DND-41 (cell line): ENCODE results near the gene OPCML.

Source experiments
- ATAC-seq: fragments of 200-7000 bp; cut with Tn5 transposase; 3 replicates; pipeline ENCODE4 v1.9.1; 2021; ENCODE audit warnings: low read depth; ENCODE audit not compliant: insufficient read depth
- DNase-seq: peaks from one replicate; pipeline ENCODE4 v3.0.0-alpha.2; 2020
- H2AFZ ChIP-seq: 2 replicates; pipeline ENCODE4 v1.6.0; 2012; ENCODE audit warnings: low read depth, low read length
- H3K27ac ChIP-seq: 2 replicates; pipeline ENCODE4 v1.5.1; 2012; ENCODE audit warnings: low read length, inconsistent platforms
- H3K27me3 ChIP-seq: fragments of 200-600 bp; sonication (generic); 2 replicates; pipeline ENCODE4 v1.6.0; 2012; ENCODE audit warnings: low read length, mild to moderate bottlenecking, inconsistent platforms; ENCODE audit not compliant: insufficient read depth, poor library complexity
- H3K36me3 ChIP-seq: 2 replicates; pipeline ENCODE4 v1.5.1; 2012; ENCODE audit warnings: low read length, inconsistent platforms; ENCODE audit not compliant: insufficient read depth
- H3K4me1 ChIP-seq: 2 replicates; pipeline ENCODE4 v1.5.1; 2012; ENCODE audit warnings: mild to moderate bottlenecking, low read length; ENCODE audit not compliant: insufficient read depth
- H3K4me2 ChIP-seq: 2 replicates; pipeline ENCODE4 v1.6.0; 2012; ENCODE audit warnings: mild to moderate bottlenecking, moderate library complexity, low read length, inconsistent platforms; ENCODE audit not compliant: insufficient read depth
- H3K4me3 ChIP-seq, 2 experiments: fragments of 200-600 bp in 1 of 2; shearing (Covaris generic) in 1 of 2; 2 replicates each; pipeline ENCODE4 v1.5.1; 2012 to 2016; ENCODE audit warnings: inconsistent platforms in 2 of 2, low read length in 2 of 2, mild to moderate bottlenecking in 2 of 2, low read depth in 1 of 2, moderate library complexity in 1 of 2
- H3K79me2 ChIP-seq: 2 replicates; pipeline ENCODE4 v1.6.0; 2012; ENCODE audit warnings: low read length, inconsistent platforms; ENCODE audit not compliant: insufficient read depth
- H3K9ac ChIP-seq: 2 replicates; pipeline ENCODE4 v1.6.0; 2012; ENCODE audit warnings: low read depth, mild to moderate bottlenecking, inconsistent platforms, low read length, moderate library complexity
- H3K9me3 ChIP-seq: 2 replicates; pipeline ENCODE4 v1.5.1; 2012; ENCODE audit warnings: low read length, moderate library complexity, mild to moderate bottlenecking, inconsistent platforms; ENCODE audit not compliant: insufficient read depth, severe bottlenecking
- H4K20me1 ChIP-seq: 2 replicates; pipeline ENCODE4 v1.6.0; 2012; ENCODE audit warnings: low read length; ENCODE audit not compliant: insufficient read depth
- CTCF ChIP-seq: IDR thresholded peaks from 2 replicates; pipeline ENCODE4 v1.5.1; 2012; ENCODE audit warnings: borderline replicate concordance, low read length, moderate library complexity, mild to moderate bottlenecking; ENCODE audit not compliant: poor library complexity, severe bottlenecking; ENCODE audit errors: extremely low read depth
- EZH2 ChIP-seq: IDR thresholded peaks from 3 replicates; pipeline ENCODE4 v1.6.1; 2012; ENCODE audit warnings: borderline replicate concordance, low read depth, mild to moderate bottlenecking, moderate library complexity, low read length, inconsistent platforms; ENCODE audit not compliant: severe bottlenecking

The OPCML gene

GRCh38 chr11:133160754-133161153 lies 371.5 kb downstream of the OPCML start:
- H3K4me3 ChIP-seq: no peak overlapping the region
- no peak overlapping the region for H3K9ac ChIP-seq
- no peaks in the 10 kb centered on the region for H3K79me2 ChIP-seq
- TF ChIP-seq EZH2: no peak
- TF ChIP-seq CTCF: no peak
- no peak overlapping the region for H3K4me2 ChIP-seq
- no peak overlapping the region for H3K27ac ChIP-seq
- no peaks in the 10 kb centered on the region for H3K9me3 ChIP-seq
- ATAC-seq (no peak), DNase-seq (no peak)
- no peaks in the 10 kb centered on the region for H4K20me1 ChIP-seq
- no peaks in the 10 kb centered on the region for H3K4me1 ChIP-seq
- H3K27me3 ChIP-seq: peaks cover 43% of the 10 kb centered on the region
- no peaks in the 10 kb centered on the region for H3K36me3 ChIP-seq
- H2AFZ ChIP-seq: no peak overlapping the region

DNA sequence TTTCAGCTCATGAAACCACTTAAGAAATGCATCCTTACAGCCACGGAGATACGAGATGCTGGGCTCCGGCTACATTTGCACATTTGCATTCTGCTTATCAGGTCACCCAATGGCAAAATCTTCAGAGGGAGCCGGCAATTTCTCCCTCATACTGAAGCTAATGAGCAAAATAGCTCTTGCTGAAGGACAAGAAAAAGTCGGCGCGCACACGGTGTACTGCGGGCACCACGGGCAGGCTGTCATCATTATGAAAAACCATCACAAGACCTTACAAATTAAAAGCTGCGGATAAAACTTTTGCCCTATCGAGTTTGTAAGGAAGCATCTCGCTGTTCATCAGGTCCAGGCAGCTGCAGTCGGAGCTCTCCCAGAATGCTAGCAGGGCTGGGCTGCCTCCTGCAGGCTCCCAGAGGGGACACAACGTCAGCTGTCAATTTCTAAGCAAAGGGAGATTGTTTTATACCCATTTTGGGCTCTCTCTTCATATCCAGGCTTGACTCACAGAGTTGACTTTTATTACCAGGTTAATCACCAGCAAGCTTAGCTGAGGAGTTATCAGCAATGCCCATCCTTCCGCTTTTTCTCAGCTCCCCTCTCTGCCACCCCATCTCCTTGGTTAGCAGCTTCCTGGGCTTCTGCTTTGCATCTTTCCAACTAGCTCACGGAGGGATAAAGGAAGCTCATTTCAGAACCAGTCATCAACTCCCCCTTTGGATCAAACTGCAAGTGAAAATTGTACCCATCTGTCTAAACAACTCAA lies 375.1 kb downstream of the OPCML start:
- no peaks in the 10 kb centered on the region for H3K9me3 ChIP-seq
- no peak overlapping the region for H2AFZ ChIP-seq
- H4K20me1 ChIP-seq: no peaks in the 10 kb centered on the region
- no peaks in the 10 kb centered on the region for H3K4me1 ChIP-seq
- no peaks in the 10 kb centered on the region for H3K36me3 ChIP-seq
- ATAC-seq (no peak), DNase-seq (no peak)
- H3K79me2 ChIP-seq: no peaks in the 10 kb centered on the region
- no peak overlapping the region for H3K27ac ChIP-seq
- peaks cover 29% of the 10 kb centered on the region for H3K27me3 ChIP-seq
- H3K4me2 ChIP-seq: no peak overlapping the region
- no peak overlapping the region for H3K9ac ChIP-seq
- no peak overlapping the region for H3K4me3 ChIP-seq
- no peak for TF ChIP-seq EZH2

DNA sequence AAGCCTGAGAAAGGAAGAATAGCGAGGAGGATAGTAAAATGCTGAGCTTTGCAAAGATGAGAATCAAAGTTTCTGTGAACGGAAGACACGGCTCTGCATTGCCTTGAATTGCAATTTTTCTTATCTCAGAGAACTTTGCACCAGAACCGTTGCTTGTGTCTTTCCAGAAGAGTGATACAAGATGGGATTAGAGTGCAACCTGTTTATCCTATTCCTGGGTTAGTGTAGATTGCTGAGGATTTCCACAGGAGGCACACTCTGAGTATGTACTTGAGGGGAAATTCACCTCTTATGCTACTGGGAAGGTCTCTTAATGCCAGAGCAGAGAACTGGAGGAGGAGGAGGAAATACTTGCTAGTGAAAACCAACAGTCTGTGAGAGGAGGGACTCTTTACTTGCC lies 377.5 kb downstream of the OPCML start:
- Histone ChIP-seq H3K9ac (no peak overlapping the region), H3K4me1 (no peaks in the 10 kb centered on the region), H2AFZ (no peak overlapping the region), H3K27me3 (peaks cover 25% of the 10 kb centered on the region), H3K4me3 (no peak overlapping the region), H3K36me3 (no peaks in the 10 kb centered on the region), H3K4me2 (no peak overlapping the region), H3K27ac (no peak overlapping the region), H3K9me3 (no peaks in the 10 kb centered on the region), H3K79me2 (no peaks in the 10 kb centered on the region), H4K20me1 (no peaks in the 10 kb centered on the region)
- ATAC-seq (no peak), DNase-seq (no peak)
- TF ChIP-seq EZH2 (no peak), CTCF (no peak)

- H2AFZ ChIP-seq: no peak overlapping the region
- H3K79me2 ChIP-seq: no peaks in the 10 kb centered on the region
- no peak for ATAC-seq
- H3K36me3 ChIP-seq: no peaks in the 10 kb centered on the region
- TF ChIP-seq CTCF (no peak), EZH2 (no peak)
- no peak overlapping the region for H3K4me2 ChIP-seq
- no peaks in the 10 kb centered on the region for H4K20me1 ChIP-seq
- H3K9me3 ChIP-seq: no peaks in the 10 kb centered on the region
- DNase-seq: no peak
- H3K4me1 ChIP-seq: no peaks in the 10 kb centered on the region
- no peak overlapping the region for H3K9ac ChIP-seq
- H3K27ac ChIP-seq: no peak overlapping the region
- peaks cover 22% of the 10 kb centered on the region for H3K27me3 ChIP-seq
- H3K4me3 ChIP-seq: no peak overlapping the region
Measured at GRCh38 chr11:133154076-133154475, 378.2 kb downstream of the OPCML start.
